Myocyte (in vitro differentiated cells): ENCODE data around the gene TENT4A. TPM values are rescaled to one million over a fixed set of nuclear protein-coding genes. Genes with fewer than 3 reads are reported as not detected.

ENCODE experiments used
- DNase-seq: peaks from one replicate; pipeline ENCODE4 v3.0.0-alpha.2; 2012; ENCODE audit warnings: low read depth
- total RNA-seq: library from RNA; depleted of rRNA; stranded (reverse); fragments of >200 nt; gene quantifications from 2 replicates; pipeline ENCODE4 v1.2.3, GENCODE V29; 2014

TENT4A gene
- total RNA-seq, 1 donor from 2014 or later: 11.1 TPM

DNA sequence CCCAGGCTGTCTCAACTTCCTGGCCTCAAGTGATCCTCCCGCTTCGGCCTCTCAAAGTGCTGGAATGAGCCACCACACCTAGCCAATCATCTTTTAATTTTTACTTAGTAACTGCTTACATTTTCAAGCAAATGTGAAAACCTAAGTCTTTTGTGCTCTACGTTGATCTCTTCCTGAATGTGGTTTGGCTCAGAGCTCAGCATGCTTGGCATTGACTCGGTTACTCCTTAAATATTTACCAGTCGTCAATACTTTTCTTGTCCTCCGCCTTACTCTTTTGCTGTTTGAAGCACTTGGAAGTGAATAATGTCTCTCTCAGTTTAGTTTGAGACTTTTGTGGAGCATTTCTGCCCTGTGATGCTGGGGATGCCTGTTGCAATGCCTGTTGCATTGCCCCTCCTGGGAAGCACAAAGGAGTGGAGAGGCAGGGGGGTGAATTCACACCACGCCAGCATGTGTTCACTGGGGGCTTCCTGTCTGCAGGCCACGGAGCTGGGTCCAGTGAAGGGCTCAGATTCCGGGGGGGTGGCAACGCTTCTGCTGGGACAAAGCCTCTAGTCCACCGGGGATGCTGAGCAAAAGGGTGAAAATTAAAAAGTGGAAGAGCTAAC is 13.1 kb upstream of the TENT4A start:
- DNase-seq: no peak

DNA sequence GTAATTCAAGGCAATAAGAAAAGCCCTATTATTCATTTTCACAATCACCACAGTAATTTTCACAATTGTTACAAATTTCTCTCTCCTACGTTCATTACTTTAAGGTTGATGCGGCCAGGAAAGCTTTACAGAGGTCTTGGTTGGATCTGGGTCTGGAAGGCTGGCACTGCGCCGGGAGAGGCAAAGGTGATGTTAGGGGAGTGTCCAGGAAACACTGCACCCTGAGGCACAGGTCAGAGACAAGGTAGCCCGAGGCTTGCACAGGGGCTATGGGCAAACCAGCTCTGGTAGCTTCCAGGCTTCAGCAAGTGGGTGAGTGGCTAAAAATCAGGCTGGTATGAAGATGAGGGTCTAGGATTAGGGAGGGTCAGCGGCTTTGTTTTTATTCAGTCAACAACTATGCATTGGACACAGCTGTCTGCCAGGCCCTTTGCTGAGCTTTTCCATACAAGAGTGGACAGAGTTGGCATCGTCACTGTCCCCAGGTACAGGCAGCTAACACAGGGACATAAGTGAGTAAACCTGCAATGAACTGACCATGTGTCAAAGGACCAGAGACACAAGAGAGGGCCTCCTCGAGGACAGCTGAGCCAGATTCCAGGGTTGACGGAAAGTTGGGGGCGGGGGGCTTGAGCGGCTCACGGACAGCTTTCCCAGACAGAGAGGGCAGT is 12.4 kb upstream of the TENT4A start:
- DNase-seq: no peak

DNA sequence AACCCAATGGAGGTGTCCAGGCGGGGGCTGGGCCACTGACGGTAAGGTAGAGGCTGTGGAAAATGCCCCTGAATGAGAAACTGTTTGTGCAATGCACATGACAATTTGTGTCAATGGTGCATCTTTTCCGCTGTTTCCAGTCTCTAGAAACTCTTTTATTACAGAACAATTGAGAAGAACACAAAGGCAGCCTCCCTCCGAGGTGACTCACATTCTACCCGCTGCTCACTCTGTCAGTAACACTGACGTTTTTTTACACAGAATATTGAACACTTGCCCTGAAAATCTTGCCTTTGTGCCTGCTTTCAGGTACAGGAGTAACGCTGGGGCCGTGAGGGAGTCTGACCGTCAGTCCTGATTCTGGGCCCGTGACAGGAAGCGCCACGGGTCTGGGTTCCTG is 11.7 kb upstream of the TENT4A start:
- DNase-seq: no peak

DNA sequence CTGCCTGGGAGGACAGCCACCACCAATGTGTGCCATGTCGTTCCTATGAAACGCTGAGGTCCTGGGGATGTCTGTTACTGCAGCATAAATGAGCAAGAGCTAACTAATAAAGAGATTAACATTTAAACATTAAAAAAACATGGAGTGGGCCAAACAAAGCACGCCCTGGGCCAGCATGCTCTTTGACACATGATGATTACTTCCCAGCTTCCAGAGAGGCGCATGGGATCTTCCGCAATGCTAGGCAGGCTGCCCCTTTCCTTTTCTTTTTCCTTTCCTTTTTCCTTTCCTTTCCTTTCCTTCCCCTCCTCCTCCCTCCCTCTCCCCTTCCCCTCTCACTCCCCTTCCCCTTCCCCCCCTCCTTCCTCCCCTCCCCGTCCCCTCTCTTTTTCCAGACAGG is 10.6 kb upstream of the TENT4A start:
- no peak for DNase-seq

DNA sequence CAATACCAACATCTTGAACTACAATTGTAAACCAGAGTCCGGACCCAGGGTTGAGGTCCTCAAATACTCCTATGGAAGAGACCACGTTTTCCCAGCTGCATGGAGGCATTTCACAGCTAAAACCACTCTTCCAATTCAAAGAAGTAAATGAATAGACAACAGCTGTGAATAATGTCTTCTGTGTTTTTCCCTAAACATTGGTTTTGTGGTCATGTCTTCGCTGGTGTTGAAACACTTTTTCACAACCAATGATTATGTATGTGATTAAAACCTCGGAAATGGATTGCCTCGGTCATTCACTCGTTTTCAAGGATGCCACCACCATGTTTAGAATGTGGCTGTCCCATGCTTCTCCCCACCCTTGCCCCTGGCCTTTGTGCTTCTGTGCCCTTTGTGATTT is 9.4 kb upstream of the TENT4A start:
- DNase-seq: no peak

DNA sequence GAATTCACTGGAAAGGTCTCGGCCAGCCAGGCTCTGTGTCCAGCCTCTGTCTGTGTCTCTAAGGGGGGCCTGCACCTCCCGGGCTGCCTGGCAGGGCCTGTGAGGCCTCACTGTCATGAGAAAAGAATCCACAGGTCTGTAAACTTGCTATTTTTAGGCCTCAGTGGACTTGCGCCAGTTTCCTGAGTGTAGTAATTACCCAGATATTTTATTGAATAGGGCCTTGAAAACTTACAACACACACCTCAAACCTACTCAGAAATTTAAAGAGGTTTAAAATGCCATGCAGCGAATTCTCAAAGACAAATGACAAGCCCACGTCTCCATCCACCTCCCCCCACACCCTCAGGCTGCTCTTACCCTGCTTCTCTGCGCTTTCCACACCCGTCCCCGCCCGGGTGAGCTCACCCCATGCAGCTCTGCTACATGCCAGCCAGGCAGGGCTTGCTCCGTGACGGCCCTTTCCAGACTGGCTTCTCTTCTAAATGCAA is 8.8 kb upstream of the TENT4A start:
- peak; percentile 89 for DNase-seq

DNA sequence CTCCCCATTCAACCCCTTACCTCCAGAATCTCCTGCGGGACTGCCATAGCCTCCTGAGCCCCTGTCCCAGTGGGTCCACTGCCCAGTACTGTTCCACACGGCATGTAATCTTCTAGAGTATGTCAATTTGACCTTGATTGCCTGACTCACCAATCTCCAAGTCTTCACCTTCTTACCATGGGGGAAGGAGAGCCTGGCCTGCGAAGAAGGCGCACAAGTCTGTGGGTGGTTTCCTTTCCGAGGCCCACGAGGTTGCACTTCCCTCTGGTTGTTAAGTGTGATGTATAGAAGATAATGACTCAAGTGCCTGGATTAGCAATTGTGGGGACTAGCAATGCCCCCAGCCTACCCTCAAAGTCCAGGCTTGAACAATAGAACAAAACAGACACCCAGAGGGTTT is 8.1 kb upstream of the TENT4A start:
- no peak for DNase-seq

DNA sequence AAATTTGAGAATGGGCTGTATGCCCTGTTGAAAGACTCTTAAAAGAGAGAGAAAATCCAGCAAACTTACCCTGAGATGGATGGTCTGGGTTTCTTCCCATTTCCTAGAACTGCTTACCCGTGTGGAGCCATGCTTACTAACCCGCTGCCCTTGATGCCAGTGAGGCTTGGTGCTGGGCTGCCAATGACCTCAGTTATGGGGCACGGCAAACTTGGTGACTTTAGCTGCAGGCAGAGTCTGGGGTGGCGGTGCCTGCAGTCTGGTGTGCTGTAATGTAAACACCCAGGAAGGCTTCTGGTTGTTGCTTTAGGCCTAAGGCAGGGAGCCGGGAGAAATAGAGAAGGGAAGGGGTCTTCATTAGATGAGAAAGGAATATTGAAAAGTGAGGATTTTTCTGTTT is 7.3 kb upstream of the TENT4A start:
- no peak for DNase-seq

DNA sequence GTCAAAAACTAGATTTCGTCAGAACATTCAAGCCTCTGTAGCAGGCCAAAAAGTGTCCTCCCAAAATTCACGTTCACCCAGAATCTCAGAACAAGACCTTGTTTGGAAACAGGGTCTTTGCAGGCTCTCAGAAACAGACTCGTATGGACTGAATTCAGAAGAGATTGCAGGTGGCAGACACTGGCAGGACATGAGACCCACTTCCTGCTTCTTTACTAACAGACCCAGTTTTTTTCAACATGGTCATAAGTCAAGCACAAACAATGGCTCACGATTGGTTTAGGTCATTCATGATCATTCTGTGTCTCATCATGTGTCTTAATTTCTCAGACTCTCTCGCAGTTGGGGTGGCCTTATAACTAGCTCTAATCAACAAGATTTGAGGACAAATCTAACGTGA is 5.4 kb upstream of the TENT4A start:
- no peak for DNase-seq

DNA sequence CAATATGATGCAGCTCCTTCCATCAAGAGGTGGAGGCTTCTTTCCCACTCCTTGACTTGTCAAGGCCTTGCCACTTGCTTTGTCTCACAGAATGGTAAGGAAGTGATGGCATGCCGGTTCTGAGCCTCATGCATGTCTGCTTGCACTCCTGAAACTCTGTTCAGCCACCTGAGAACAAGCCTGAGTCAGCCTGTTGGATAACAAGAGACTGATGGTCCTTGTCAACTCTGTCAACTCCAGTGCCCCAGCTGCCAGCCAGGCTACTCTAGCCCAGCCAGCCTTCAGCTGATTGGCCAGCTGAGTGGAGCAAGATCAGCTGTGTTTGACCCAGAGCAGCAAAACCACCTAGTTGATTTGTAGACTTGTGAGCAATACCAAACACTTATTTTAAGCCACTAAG is 4.4 kb upstream of the TENT4A start:
- peak; percentile 50 for DNase-seq

DNA sequence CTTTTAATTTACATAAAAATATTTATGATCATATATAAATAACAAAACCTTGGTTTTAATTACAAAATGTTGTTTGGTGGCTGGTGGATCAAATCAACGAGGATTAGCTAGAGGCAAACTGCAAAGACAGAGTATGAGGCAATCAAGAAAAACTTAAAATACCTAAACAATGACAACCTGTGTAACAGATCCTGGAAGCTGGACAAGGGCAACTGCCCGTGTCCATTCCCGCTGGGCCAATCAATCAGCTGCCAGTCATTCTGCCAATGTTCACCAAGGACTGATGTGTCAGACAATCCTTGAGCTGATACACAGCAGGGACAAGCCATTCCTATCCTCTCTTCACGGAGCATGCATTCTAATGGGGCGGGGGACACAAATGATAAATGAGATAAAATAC is 3.2 kb upstream of the TENT4A start:
- DNase-seq: no peak

DNA sequence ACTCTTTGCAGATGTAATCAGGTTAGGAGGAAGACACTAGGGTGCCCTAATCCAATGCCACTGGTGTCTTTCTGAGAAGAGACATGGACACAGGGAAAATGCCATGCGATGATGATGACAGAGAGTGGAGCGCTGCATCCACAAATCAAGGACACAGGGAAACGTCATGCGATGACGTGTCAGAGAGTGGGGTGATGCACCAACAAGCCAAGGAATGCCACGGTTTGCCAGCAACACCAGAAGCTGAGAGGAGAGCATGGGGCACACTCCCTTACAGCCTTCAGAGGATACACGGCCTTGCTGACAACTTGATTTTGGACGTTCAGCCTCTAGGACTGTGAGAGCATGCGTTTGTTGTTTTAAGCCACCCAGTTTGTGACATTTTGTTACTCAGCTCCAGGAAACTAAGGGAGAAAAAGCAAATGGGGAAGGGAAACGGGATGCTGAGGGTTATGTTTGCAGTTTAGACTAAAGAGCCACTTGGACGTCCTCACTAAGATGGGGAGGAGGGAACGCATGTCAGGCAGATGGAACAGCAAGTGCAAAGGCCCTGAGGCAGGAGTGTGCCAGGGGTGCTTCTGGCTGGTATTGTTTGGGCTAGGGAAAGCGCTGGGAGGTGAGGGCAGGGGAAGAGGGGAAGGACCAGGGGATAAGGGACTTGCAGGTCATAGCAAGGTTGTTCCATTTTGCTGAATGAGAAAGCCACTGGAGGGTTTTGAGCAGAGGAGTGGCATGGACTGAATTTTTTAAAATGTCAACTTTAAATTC is 2.5 kb upstream of the TENT4A start:
- no peak for DNase-seq

DNA sequence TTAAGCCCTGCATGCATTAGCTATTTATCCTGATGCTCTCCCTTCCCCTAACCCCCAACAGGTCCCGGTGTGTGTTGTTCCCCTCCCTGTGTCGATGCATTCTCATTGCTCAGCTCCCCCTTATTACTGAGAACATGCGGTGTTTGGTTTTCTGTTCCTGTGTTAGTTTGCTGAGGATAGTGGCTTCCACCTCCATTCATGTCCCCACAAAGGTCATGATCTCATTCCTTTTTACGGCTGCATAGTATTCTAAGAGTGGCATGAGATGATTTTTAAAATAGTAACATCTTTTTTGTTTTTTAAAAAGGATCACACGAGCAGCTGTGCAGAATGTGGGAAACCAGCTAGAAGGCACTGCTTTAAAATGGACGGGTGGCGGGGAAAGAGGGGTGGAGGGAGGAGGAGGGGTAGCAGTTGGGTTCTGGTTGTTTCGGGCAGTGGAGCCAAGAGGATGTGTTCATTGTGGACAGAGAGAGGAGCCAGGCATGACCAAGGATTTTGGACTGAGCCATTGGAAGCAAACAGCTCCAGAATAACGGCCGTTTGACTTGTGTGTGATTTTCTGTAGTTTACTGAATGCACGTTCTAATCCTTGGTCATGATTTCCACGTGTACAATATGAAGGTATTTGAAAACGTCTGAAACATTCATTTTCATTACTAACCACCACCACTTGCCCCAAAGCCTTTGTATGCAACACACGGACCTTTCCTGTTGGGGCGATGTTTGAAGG is 1.7 kb upstream of the TENT4A start:
- no peak for DNase-seq

DNA sequence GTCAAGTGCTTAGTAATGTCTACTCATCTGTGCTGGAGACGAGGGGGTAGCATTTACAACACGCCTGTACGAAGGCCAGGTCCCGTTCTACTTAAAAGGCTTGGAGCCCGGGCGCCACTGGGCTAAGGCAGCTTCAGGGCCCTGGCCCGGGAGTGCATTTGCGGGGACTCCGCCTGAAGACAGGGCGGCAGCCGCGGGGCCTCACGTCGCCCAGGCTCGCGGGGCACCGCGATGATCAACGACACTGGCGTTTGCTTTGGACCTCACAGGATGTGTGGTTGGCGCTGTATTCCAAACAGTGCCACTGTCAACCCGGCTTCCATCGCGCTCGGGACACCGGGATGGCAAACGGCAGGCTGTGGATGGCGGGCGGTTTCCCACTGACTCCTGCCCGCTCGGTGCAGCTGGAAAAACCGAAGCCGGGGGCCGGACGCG is 1.1 kb upstream of the TENT4A start:
- DNase-seq: peak; percentile 74

DNA sequence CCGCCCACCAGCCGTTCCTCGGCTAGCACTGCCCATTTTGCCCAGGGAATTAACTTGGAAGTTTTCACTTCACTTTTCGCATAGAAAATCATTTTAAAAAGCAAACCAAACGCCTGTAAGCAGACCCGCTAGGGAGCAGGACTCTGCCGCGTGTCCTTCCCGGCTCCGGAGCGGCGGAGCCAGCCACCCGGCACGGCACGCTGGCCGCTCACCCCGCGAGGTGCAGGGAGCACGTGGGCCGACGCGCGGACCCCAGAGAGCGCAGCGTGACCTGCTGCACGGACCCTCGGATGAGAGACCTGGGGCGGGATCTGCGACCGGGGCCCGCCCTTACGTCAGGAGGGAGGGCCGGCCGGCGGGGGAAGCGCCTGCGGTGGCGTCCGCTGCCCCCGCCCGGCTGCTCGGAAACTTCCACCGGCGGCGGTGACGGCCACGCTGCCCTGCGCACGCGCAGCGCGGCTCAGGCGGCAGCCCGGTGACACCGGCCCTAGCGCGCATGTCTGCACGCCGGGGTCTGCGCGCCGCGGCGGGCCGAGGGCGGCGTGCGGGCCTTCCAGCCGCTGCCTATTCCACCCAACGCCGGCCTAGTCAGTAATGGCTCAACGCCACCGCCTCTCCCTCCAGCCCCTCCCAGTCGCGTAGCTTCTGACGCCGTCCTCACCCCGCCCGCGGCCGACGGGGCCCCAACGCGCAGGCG is 507 bp upstream of the TENT4A start:
- DNase-seq: peak; percentile 97

DNA sequence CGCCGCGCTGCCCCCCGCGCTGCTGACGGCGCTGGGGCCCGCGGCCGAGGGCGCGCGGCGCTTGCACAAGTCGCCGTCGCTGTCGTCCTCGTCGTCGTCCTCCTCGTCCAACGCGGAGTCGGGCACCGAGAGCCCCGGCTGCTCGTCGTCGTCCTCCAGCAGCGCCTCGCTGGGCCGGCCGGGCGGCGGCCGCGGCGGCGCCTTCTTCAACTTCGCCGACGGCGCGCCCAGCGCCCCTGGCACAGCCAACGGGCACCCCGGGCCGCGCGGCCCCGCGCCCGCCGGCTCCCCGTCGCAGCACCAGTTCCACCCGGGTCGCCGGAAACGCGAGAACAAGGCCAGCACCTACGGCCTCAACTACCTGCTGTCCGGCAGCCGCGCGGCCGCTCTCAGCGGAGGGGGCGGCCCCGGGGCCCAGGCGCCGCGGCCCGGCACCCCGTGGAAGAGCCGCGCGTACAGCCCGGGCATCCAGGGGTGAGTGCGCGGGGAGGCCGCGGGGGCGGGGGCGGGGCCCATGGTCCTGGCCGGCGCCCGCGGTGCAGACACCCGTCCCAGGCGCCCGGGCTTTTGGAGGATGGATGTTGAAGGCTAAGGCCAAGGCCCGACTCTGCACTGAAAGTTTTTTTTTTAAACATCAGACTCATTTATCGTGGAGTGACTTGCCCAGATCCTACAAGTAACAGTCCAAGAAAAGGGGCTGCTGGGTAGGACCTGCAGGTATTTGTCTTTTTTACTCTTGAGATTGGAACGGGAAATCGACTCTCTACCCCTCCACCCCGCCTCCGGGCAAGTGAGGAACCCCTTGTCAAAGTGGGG is 1.2 kb downstream of the TENT4A start:
- DNase-seq: no peak

DNA sequence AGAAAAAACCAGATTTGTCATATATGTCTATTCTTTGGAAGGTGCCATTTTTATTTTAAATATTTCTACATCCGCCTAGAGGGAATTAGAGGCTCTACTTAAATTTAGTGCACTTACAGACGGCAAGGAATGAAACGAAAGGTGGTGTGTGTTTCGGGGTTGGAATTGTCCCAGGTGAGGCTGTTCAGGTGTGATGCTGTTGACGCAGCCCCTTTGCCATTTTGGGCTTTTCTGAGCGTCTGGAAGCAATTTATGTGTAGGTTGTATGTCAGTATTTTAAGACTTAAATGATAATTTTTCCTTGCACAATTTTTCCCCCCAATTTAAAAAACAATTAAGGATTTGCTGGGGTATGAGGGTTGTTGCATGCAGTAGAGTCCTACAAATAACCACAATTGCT is 2.0 kb downstream of the TENT4A start:
- DNase-seq: no peak

DNA sequence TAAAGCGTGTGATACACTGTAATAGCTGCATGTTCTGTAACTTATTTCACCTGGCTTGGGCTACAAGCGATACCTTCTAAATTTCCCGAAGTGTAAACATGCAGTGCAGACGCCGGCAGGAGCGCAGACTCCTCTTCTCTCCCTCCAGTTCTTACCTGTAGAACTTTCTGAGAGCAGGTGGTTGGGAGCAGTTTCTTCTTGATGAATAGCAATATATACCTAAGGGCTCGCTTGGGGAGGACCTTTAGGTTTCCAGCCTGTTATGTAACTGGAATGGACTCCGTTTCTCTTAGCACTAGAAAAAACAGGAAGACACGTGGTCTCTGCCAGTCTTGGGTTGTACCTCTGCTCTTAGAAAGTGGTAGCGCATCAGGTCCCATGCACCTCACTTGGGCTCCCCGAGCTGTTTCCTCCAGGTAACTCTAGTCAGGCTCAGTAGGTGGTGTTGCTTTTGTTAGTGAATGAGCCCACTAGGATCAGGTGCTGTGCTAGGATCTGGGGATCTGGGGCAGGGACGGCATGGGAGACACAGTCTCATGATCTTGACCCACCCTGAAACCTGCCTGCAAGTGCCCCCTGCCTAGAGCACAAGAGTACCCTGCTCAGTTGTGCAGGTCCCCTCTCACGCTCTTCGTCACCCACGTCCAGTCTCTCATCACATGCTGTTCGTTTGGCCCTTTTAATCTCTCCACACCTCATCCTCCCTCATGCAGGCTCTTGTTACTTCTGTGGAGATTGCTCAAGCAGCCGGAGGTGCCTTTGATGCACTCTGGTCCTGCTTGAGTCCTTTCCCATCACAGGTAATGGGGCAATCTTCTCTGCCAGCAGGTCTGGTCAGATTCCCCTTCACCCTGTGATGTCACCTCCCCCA is 2.8 kb downstream of the TENT4A start:
- DNase-seq: no peak

DNA sequence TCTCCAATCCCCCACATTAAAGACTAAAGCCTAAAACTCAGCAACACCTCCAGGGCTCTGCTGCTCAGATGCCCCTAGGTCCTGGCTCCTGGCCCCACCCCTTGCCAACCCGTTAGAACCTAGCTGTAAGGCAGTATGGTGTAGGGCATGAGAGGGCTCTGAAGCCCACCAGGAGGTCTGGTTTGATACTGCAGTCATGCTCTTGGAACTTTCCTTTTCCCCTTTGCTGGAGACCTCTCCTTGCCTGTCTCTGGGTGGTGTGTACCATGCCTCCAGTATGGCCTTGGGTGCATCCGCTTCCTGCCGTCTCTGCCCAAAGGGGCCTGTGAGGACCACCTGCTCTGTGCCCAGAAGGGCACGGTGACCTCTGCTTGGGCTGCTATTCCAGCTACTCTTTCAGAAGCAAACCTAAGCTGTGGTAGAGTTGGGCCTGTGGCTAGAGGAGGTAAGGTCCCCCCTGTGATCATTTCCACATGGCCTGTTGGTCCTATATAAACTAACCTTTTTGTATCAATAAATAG is 3.5 kb downstream of the TENT4A start:
- DNase-seq: no peak
